Lower leg skin (tissue), 3 donors: Measurements from ENCODE around the gene AGMO.

Experiments used
- CTCF ChIP-seq, 3 donors: fragments of 450-650 bp; IDR thresholded peaks; one replicate each; pipeline ENCODE4 v1.5.1; 2016; ENCODE audit warnings: antibody characterized with exemption in 3 of 3, mild to moderate bottlenecking in 3 of 3, moderate library complexity in 2 of 3
- POLR2A ChIP-seq, 2 donors: fragments of 450-650 bp; IDR thresholded peaks; one replicate each; pipeline ENCODE4 v1.6.1; 2016 to 2017; ENCODE audit warnings: antibody characterized with exemption in 2 of 2, mild to moderate bottlenecking in 1 of 2, moderate library complexity in 1 of 2

- TF ChIP-seq CTCF (IDR thresholded peaks at IDR 0.05) = no peak
- no peak for TF ChIP-seq POLR2A (IDR thresholded peaks at IDR 0.05)
These were observed 83.4 kb downstream of the AGMO start for GRCh38 chr7:15478401-15478800.
